Left ventricle myocardium superior (tissue), 1 donor: ENCODE data around the gene ZNF846. TPM values are rescaled to one million over a fixed set of nuclear protein-coding genes. Genes with fewer than 3 reads are reported as not detected.
A peak's percentile ranks its signal among the peaks of the same experiment; 100 is the strongest.
"Not testable (repeated sequence)": the region's sequence is repeated elsewhere in the genome, so short reads cannot be mapped to it uniquely, and the experiment has no call there.

Experiments
- ATAC-seq: fragments of 200-7000 bp; cut with Tn5 transposase; one replicate; pipeline ENCODE4 v1.9.1; 2020; ENCODE audit warnings: mild to moderate bottlenecking, moderate library complexity
- DNase-seq: peaks from one replicate; pipeline ENCODE4 v3.0.0-alpha.2; 2020
- intact Hi-C: fragments of 100-400 bp; cut with micrococcal nuclease; formaldehyde crosslinking; loops from one replicate; pipeline ENCODE4 v1.11.0; 2022
- long read RNA-seq: library from polyadenylated mRNA; unstranded; transcript quantifications from one replicate; pipeline ENCODE4 v2.0.0, GENCODE V29; 2021
- total RNA-seq: library from RNA; stranded (reverse); fragmentation: NEBNext Ultra II Directional; extraction: Animal tissue kit (Norgen Biotek cat#: 25700); gene quantifications from one replicate; pipeline ENCODE4 v1.2.1, GENCODE V29; 2021
- donor health status: DM: no; HTN: yes; CAD: no; lungs with severe emphysema.

Gene ZNF846
- 10.8 TPM for total RNA-seq
- long read RNA-seq, partial matches to known transcripts: 0 of 10 reads
- long read RNA-seq, other reads (novel, unspliced or antisense): 4 of 10 reads

GRCh38 chr19:9768175-9769112, at the start of gene ZNF846:
ZNF846 (minus strand) TSS chr19:9768738; CDS start chr19:9764950, 3,788 bp downstream.
- DNase-seq (peak; percentile 96), ATAC-seq (peak; percentile 99)
- intact Hi-C loops: loop anchor here (10.0 kb wide), 1 partner anchor 144 kb away; the partner anchor contains the start of gene ZNF561

- intact Hi-C loops: no loop called here
- no peak for DNase-seq
- peak; percentile 0 for ATAC-seq
Observed at GRCh38 chr19:9818175-9818733, 49.7 kb upstream of the ZNF846 start.

- no peak for ATAC-seq
- DNase-seq: no peak
Observed at GRCh38 chr19:9811139-9811538, 42.6 kb upstream of the ZNF846 start.

GRCh38 chr19:9808855-9809824, 40.6 kb upstream of the ZNF846 start:
- intact Hi-C loops: no loop called here
- ATAC-seq (no peak), DNase-seq (no peak)

More at GRCh38 chr19:9811139-9811538, 42.6 kb upstream of the ZNF846 start:
- intact Hi-C loops: no loop called here

GRCh38 chr19:9806803-9807202, 38.3 kb upstream of the ZNF846 start:
- intact Hi-C loops: no loop called here
- no peak for ATAC-seq

GRCh38 chr19:9801976-9802375, 33.4 kb upstream of the ZNF846 start:
- DNase-seq (no peak), ATAC-seq (no peak)
- intact Hi-C loops: no loop called here

More at GRCh38 chr19:9806803-9807202, 38.3 kb upstream of the ZNF846 start:
- DNase-seq: no peak

- DNase-seq (no peak), ATAC-seq (no peak)
- intact Hi-C loops: loop anchor here (5.0 to 10.0 kb wide), 2 partner anchors 174 to 487 kb away; partner anchors contain the start of gene ZNF561
Observed at GRCh38 chr19:9799162-9799561, 30.6 kb upstream of the ZNF846 start.

- DNase-seq (no peak), ATAC-seq (no peak)
- intact Hi-C loops: loop anchor here (5.0 to 10.0 kb wide), 2 partner anchors 173 to 486 kb away; partner anchors contain the start of gene ZNF561
Observed at GRCh38 chr19:9797871-9798270, 29.3 kb upstream of the ZNF846 start.

- intact Hi-C loops: loop anchor here (5.0 to 10.0 kb wide), 2 partner anchors 171 to 484 kb away; partner anchors contain the start of gene ZNF561
- ATAC-seq: peak; percentile 12
Observed at GRCh38 chr19:9796113-9796773, 27.7 kb upstream of the ZNF846 start.

GRCh38 chr19:9793071-9793591, 24.6 kb upstream of the ZNF846 start:
- intact Hi-C loops: loop anchor here (10.0 kb wide), 1 partner anchor 168 kb away; the partner anchor contains the start of gene ZNF561
- peak; percentile 69 for DNase-seq
- ATAC-seq: peak; percentile 27

More at GRCh38 chr19:9796113-9796773, 27.7 kb upstream of the ZNF846 start:
- peak; percentile 80 for DNase-seq

GRCh38 chr19:9792206-9793070, 23.9 kb upstream of the ZNF846 start:
- intact Hi-C loops: loop anchor here (10.0 kb wide), 1 partner anchor 168 kb away; the partner anchor contains the start of gene ZNF561
- ATAC-seq (peak; percentile 82), DNase-seq (peak; percentile 94)

- DNase-seq (peak; percentile 96), ATAC-seq (peak; percentile 80)
- intact Hi-C loops: loop anchor here (10.0 kb wide), 1 partner anchor 167 kb away; the partner anchor contains the start of gene ZNF561
Observed at GRCh38 chr19:9791552-9792205, 23.1 kb upstream of the ZNF846 start.

- intact Hi-C loops: loop anchor here (10.0 kb wide), 1 partner anchor 166 kb away; the partner anchor contains the start of gene ZNF561
- not testable (repeated sequence) for ATAC-seq, DNase-seq
Observed at GRCh38 chr19:9791073-9791367, 22.5 kb upstream of the ZNF846 start.

GRCh38 chr19:9789579-9789978, 21.0 kb upstream of the ZNF846 start:
- intact Hi-C loops, ATAC-seq, DNase-seq: not testable (repeated sequence)

GRCh38 chr19:9789066-9789465, 20.5 kb upstream of the ZNF846 start:
- ATAC-seq (no peak), DNase-seq (no peak)
- intact Hi-C loops: no loop called here

GRCh38 chr19:9788604-9789003, 20.1 kb upstream of the ZNF846 start:
- intact Hi-C loops, ATAC-seq, DNase-seq: not testable (repeated sequence)
